ENCODE data around the gene FAT1. TPM values are rescaled to one million over a fixed set of nuclear protein-coding genes. Genes with fewer than 3 reads are reported as not detected.

FAT1 gene
- total RNA-seq, 1 donor from 2014 or later, result 67.7 TPM

- Mint-ChIP-seq H3K36me3 (ENCODE audit: low read depth, unreplicated experiment) (peaks cover 5% of the 10 kb centered on the region), H3K27me3 (ENCODE audit: unreplicated experiment) (peaks cover 2% of the 10 kb centered on the region), H3K4me3 (ENCODE audit: unreplicated experiment) (no peak overlapping the region), H3K4me1 (ENCODE audit: unreplicated experiment) (no peaks in the 10 kb centered on the region), H3K9me3 (ENCODE audit: unreplicated experiment) (peaks cover 8% of the 10 kb centered on the region), H3K27ac (ENCODE audit: unreplicated experiment) (no peak overlapping the region)
- no peak for DNase-seq (ENCODE audit: low spot score)
- TF ChIP-seq CTCF (IDR thresholded peaks at IDR 0.05; ENCODE audit: unreplicated experiment), result no peak
Measured at GRCh38 chr4:186537843-186538521, 185.7 kb downstream of the FAT1 start.

Other genes starting within 250 kb of the FAT1 start
- not detected for gene MTNR1A, start 168.3 kb downstream of the FAT1 start, total RNA-seq (ENCODE audit: unreplicated experiment)